K562 (cell line): ENCODE data around the gene SLC6A7. TPM values are rescaled to one million over a fixed set of nuclear protein-coding genes. Genes with fewer than 3 reads are reported as not detected.

Source experiments
- ATAC-seq: fragments of 200-7000 bp; cut with Tn5 transposase; 3 replicates; pipeline ENCODE4 v1.9.1; 2020; ENCODE audit warnings: moderate library complexity
- BruUV-seq: library from RNA; stranded (reverse); fragments of 400-500 nt; replicated peaks from 2 replicates; lab custom pipeline; 2021; lab: Mats Ljungman, UMichigan
- CTCF ChIA-PET: fragments of 300-600 bp; formaldehyde crosslinking; extraction: SDS; loops from one replicate; lab custom pipeline; 2021; ENCODE audit warnings: low intra/inter-chr PET ratio; lab: Yijun Ruan, JAX
- POLR2A ChIA-PET: fragments of 300-600, 350-650 bp; sonication (Branson Sonifier 250); formaldehyde crosslinking; extraction: SDS; loops from one replicate; lab custom pipeline; 2021; ENCODE audit warnings: antibody characterized with exemption, inconsistent platforms; lab: Yijun Ruan, JAX
- DNase-seq, 4 experiments: peaks; one replicate each; pipeline versions ENCODE4 v3.0.0 to v3.0.0-alpha.2; 2011 to 2018; ENCODE audit warnings: low spot score in 3 of 4, mixed read lengths in 3 of 4; ENCODE audit errors: extremely low read depth in 1 of 4
- FAIRE-seq: peaks from 2 replicates; lab custom pipeline; 2011; peaks lifted over from hg19 to GRCh38; lab: Jason Lieb, UNC
- H2AFZ ChIP-seq: 2 replicates; pipeline ENCODE4 v1.6.0; 2011; ENCODE audit warnings: low read depth, low read length, control low read depth, inconsistent platforms
- H3K27ac ChIP-seq: fragments of 200-600 bp; 3 replicates; pipeline ENCODE4 v1.8.0; 2011; ENCODE audit warnings: low read depth, mild to moderate bottlenecking, control low read depth, inconsistent platforms, low read length, moderate library complexity, mixed read lengths; ENCODE audit errors: extremely low read depth
- H3K27me3 ChIP-seq, 2 experiments: fragments of 300-600 bp in 1 of 2; 2 replicates in 1 of 2; 3 replicates in 1 of 2; pipeline versions ENCODE4 v1.6.0 to v1.8.0; 2011; ENCODE audit warnings: inconsistent platforms in 2 of 2, low read length in 2 of 2, mild to moderate bottlenecking in 1 of 2, mixed read lengths in 1 of 2, moderate library complexity in 1 of 2; ENCODE audit not compliant: control insufficient read depth in 2 of 2, insufficient read depth in 2 of 2
- H3K36me3 ChIP-seq: fragments of 300-600 bp; 3 replicates; pipeline ENCODE4 v1.8.0; 2011; ENCODE audit warnings: mild to moderate bottlenecking, low read length, inconsistent platforms; ENCODE audit not compliant: control insufficient read depth, insufficient read depth
- H3K4me1 ChIP-seq, 2 experiments: fragments of 200-600 bp in 1 of 2; replicated peaks in 1 of 2; 2 replicates in 1 of 2; 3 replicates in 1 of 2; pipeline versions ENCODE4 v1.5.1 to v1.8.0; 2011; ENCODE audit warnings: inconsistent platforms in 2 of 2, low read length in 2 of 2, mild to moderate bottlenecking in 1 of 2, mixed read lengths in 1 of 2, moderate library complexity in 1 of 2; ENCODE audit not compliant: control insufficient read depth in 2 of 2, insufficient read depth in 2 of 2
- H3K4me2 ChIP-seq: 2 replicates; pipeline ENCODE4 v1.6.1; 2011; ENCODE audit warnings: low read length, control low read depth, inconsistent platforms, mixed read lengths; ENCODE audit not compliant: insufficient read depth
- H3K4me3 ChIP-seq: fragments of 200-600 bp; sonication (generic), shearing (Covaris generic); 2 replicates; pipeline ENCODE4 v1.5.1; 2016; ENCODE audit warnings: control low read depth, inconsistent platforms
- H3K79me2 ChIP-seq: fragments of 200-600 bp; 3 replicates; pipeline ENCODE4 v1.8.0; 2011; ENCODE audit warnings: low read length, inconsistent platforms; ENCODE audit not compliant: control insufficient read depth, insufficient read depth
- H3K9ac ChIP-seq, 2 experiments: 2 replicates each; pipeline versions ENCODE4 v1.6.0 to v1.6.1; 2011; ENCODE audit warnings: low read depth in 2 of 2, low read length in 2 of 2, control low read depth in 1 of 2, inconsistent platforms in 1 of 2, mild to moderate bottlenecking in 1 of 2, mixed read lengths in 1 of 2; ENCODE audit not compliant: insufficient read depth in 1 of 2
- H3K9me1 ChIP-seq: one replicate; pipeline ENCODE4 v1.6.0; 2011; ENCODE audit warnings: inconsistent platforms, mild to moderate bottlenecking, low read length, moderate library complexity; ENCODE audit not compliant: control insufficient read depth, insufficient read depth
- H3K9me3 ChIP-seq: replicated peaks from 2 replicates; pipeline ENCODE4 v1.5.1; 2011; ENCODE audit warnings: low read depth, low read length, inconsistent platforms; ENCODE audit not compliant: control insufficient read depth, insufficient read depth
- H4K20me1 ChIP-seq: replicated peaks from 2 replicates; pipeline ENCODE4 v1.6.1; 2011; ENCODE audit warnings: low read length, inconsistent platforms, mixed read lengths; ENCODE audit not compliant: control insufficient read depth, insufficient read depth
- BRF2 ChIP-seq: IDR thresholded peaks from 3 replicates; pipeline ENCODE4 v1.6.1; 2011; ENCODE audit warnings: borderline replicate concordance, mild to moderate bottlenecking; ENCODE audit not compliant: insufficient read length, insufficient read depth
- EWSR1 ChIP-seq: fragments of 450-650 bp; IDR thresholded peaks from 2 replicates; pipeline ENCODE4 v1.6.1; 2018; ENCODE audit warnings: borderline replicate concordance, mild to moderate bottlenecking, low read depth, moderate library complexity; ENCODE audit not compliant: partially characterized antibody
- KAT2B ChIP-seq: IDR thresholded peaks from one replicate; pipeline ENCODE4 v1.6.1; 2012; ENCODE audit warnings: low read depth, mild to moderate bottlenecking, control low read depth, inconsistent platforms, low read length, moderate library complexity
- NBN ChIP-seq: fragments of 450-650 bp; IDR thresholded peaks from 2 replicates; pipeline ENCODE4 v1.6.1; 2016; ENCODE audit warnings: low read depth, mild to moderate bottlenecking
- POLR2A ChIP-seq: fragments of 450-650 bp; conservative IDR thresholded peaks from 2 replicates; pipeline ENCODE4 v1.6.1; 2016
- SAFB ChIP-seq: fragments of 200-400 bp; formaldehyde crosslinking; IDR thresholded peaks from 2 replicates; pipeline ENCODE4 v1.6.1; 2017; ENCODE audit warnings: low read depth, low read length, borderline replicate concordance
- SAP30 ChIP-seq: fragments of 200-600 bp; sonication (generic); IDR thresholded peaks from 2 replicates; pipeline ENCODE4 v1.6.1; 2012; ENCODE audit warnings: borderline replicate concordance, low read depth, mild to moderate bottlenecking, moderate library complexity, low read length, control low read depth, inconsistent platforms; ENCODE audit not compliant: insufficient read depth, poor library complexity, severe bottlenecking
- SETDB1 ChIP-seq: IDR thresholded peaks from one replicate; pipeline ENCODE4 v1.6.1; 2012; ENCODE audit warnings: low read length, control low read depth, inconsistent platforms
- SMAD4 ChIP-seq: fragments of 250-450 bp; sonication (Bioruptor Pico); conservative IDR thresholded peaks from 2 replicates; pipeline ENCODE4 v1.8.0; 2021; ENCODE audit warnings: inconsistent platforms, mild to moderate bottlenecking, moderate library complexity
- STAG1 ChIP-seq: sonication (generic); formaldehyde crosslinking; IDR thresholded peaks from 2 replicates; pipeline ENCODE4 v1.5.0; 2020; ENCODE audit warnings: missing genetic modification reagents, borderline replicate concordance
- TCFL5 ChIP-seq: fragments of 250-450 bp; sonication (Bioruptor Pico); conservative IDR thresholded peaks from 2 replicates; pipeline ENCODE4 v1.6.1; 2021; ENCODE audit warnings: mild to moderate bottlenecking, moderate library complexity, matching md5 sums
- TRIM28 ChIP-seq: fragments of 450-650 bp; IDR thresholded peaks from 2 replicates; pipeline ENCODE4 v1.6.1; 2017
- ZNF766 ChIP-seq: fragments of 200-800 bp; sonication (Bioruptor generic); conservative IDR thresholded peaks from 2 replicates; pipeline ENCODE4 v1.6.1; 2016; ENCODE audit warnings: missing genetic modification characterization, missing compliant biosample characterization
- ZSCAN32 ChIP-seq: fragments of 450-650 bp; formaldehyde crosslinking; IDR thresholded peaks from 2 replicates; pipeline ENCODE4 v1.4.0; 2020; ENCODE audit warnings: mild to moderate bottlenecking, moderate library complexity
- WGBS: fragments of 100-300 bp; shearing (Covaris generic); methylation state at CpG from one replicate; pipeline ENCODE4 v1.1.6; 2016; ENCODE audit warnings: low coverage, mixed read lengths; ENCODE audit not compliant: insufficient coverage; ENCODE audit errors: missing lambda C conversion rate; 5-methylcytosine and 5-hydroxymethylcytosine counted together
- in situ Hi-C: fragments of 300-500 bp; cut with MboI; formaldehyde crosslinking; loops from 4 replicates; pipeline ENCODE4 v1.15.0; 2018; ENCODE audit warnings: inconsistent platforms, mixed read lengths
- intact Hi-C: fragments of 100-400 bp; cut with micrococcal nuclease; formaldehyde crosslinking; loops from 2 replicates; pipeline ENCODE4 v1.14.2; 2022
- polyA plus RNA-seq, 8 experiments: library from polyadenylated mRNA; depleted of rRNA in 4 of 8; stranded (reverse) in 5 of 8; unstranded in 3 of 8; fragments of >200 nt; fragmentation: Nextera tagmentation in 2 of 8; fragmentation: Illumina TruSeq in 1 of 8; extraction: Ambion mirVana in 2 of 8; extraction: Trizol in 1 of 8; gene quantifications; 2 replicates each; pipeline versions ENCODE4 v1.2.1 to v1.2.3, GENCODE V29; 2011 to 2014; ENCODE audit warnings: inconsistent platforms in 1 of 8, missing spikeins in 1 of 8
- total RNA-seq, 7 experiments: library from RNA; depleted of rRNA in 6 of 7; stranded (reverse); fragments of >200 nt in 6 of 7; fragmentation: Illumina TruSeq in 2 of 7; extraction: Trizol in 2 of 7; gene quantifications; 2 replicates each; pipeline versions ENCODE4 v1.2.1 to v1.2.3, GENCODE V29; 2011 to 2021; ENCODE audit warnings: low replicate concordance in 1 of 7
- TF ChIP-seq, protein P1 (sequence below): fragments of 200-800 bp; sonication (Bioruptor generic); IDR thresholded peaks from 2 replicates; pipeline ENCODE4 v1.6.1; 2017; ENCODE audit warnings: missing genetic modification characterization, missing compliant biosample characterization

The SLC6A7 gene
- total and polyA plus RNA-seq, 9 of the 15 experiments (the other 6 are each of a cell fraction or from before 2014, with no cell fraction given), result not detected

DNA sequence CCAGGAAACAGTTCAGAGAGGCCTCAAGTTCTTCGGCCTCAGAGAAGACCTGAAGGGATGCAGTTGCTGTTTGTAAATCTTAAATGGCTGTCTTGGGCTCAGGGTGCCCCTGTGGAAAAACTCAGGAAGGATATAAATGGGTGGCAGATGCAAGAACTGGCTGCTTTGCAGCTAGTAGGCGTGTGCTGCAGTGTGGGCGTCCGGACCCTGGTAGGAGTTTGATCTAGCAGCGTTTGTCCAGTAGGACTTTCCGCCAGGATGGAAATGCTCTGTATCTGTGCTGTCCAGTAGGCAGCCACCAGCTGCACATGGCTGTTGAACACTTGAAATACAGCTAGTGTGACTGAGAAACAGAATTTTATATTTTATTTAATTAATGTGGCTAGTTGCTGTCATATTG, 15.6 kb upstream of the SLC6A7 start:
- ATAC-seq (no peak), DNase-seq (no peak), FAIRE-seq (no peak)
- Histone ChIP-seq H4K20me1 (peaks cover 3% of the 10 kb centered on the region; the same call in 1 of the 2 replicates), H3K79me2 (no peaks in the 10 kb centered on the region), H3K27ac (no peak overlapping the region), H3K4me1 (peaks cover 0 to 2% of the 10 kb centered on the region in 2 experiments; a peak in 2 of 5 replicates), H3K9me1 (no peaks in the 10 kb centered on the region), H3K36me3 (no peaks in the 10 kb centered on the region), H3K4me3 (no peak overlapping the region), H3K9ac (no peak overlapping the region), H3K27me3 (peaks cover 26 to 63% of the 10 kb centered on the region in 2 experiments), H3K9me3 (no peaks in the 10 kb centered on the region), H2AFZ (no peak overlapping the region), H3K4me2 (no peak overlapping the region)
- ChIA-PET CTCF (interaction anchor here (1.8 kb wide), 1 partner anchor 13 kb away, joined by 5 read pairs; no protein-coding TSS in a partner anchor), POLR2A (interaction anchor here (0.7 kb wide), 1 partner anchor 32 kb away, joined by 3 read pairs; no protein-coding TSS in a partner anchor)
- intact Hi-C loops (no loop called here), in situ Hi-C loops (no loop called here)
- no peak for TF ChIP-seq POLR2A
- no peak for TF ChIP-seq SMAD4
- no peak for TF ChIP-seq SAFB
- TF ChIP-seq EWSR1, result no peak
- TF ChIP-seq TRIM28, result no peak
- TF ChIP-seq NBN, result no peak
- no peak for TF ChIP-seq STAG1 (CRISPR knock-in tag)
- no peak for TF ChIP-seq ZNF766
- TF ChIP-seq TCFL5 (CRISPR knock-in tag), result no peak
- no peak for TF ChIP-seq KAT2B
- TF ChIP-seq BRF2, result no peak
- no peak for TF ChIP-seq SAP30
- TF ChIP-seq, protein P1, sequence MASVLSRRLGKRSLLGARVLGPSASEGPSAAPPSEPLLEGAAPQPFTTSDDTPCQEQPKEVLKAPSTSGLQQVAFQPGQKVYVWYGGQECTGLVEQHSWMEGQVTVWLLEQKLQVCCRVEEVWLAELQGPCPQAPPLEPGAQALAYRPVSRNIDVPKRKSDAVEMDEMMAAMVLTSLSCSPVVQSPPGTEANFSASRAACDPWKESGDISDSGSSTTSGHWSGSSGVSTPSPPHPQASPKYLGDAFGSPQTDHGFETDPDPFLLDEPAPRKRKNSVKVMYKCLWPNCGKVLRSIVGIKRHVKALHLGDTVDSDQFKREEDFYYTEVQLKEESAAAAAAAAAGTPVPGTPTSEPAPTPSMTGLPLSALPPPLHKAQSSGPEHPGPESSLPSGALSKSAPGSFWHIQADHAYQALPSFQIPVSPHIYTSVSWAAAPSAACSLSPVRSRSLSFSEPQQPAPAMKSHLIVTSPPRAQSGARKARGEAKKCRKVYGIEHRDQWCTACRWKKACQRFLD, result no peak
- no peak for TF ChIP-seq SETDB1
- TF ChIP-seq ZSCAN32 (CRISPR knock-in tag), result no peak
- WGBS, result 9% methylated on average over 6 of the region's 6 CpGs
- BruUV-seq, result no TSS peak
